ENCODE data around the gene WWC1.

The WWC1 gene

DNA sequence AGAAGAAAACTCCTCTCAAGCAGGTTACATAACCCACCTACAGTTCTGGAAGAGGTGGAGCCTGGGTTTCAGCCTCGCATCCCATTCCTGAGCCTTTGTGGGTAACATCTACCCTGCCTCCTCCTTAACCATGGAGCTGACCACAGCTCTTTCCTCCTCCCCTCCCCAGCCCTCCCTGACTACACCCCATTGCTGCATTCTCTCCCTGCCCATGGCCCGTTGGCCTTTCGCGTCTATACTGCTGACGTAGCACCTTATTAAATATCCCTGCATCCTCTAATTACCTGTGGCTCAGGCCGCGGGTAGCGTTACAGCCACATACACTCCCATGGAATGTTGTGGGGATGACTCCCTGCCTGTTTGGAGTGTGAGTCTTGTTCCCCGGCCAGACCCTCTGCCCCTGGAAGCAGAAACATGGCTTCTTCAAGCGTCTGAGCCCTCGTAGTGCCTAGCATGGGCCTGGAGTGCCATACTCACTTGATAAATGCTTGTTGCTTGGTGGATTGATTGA lies 72.8 kb downstream of the WWC1 start:
- no peak for DNase-seq (ENCODE audit: low read depth)

DNA sequence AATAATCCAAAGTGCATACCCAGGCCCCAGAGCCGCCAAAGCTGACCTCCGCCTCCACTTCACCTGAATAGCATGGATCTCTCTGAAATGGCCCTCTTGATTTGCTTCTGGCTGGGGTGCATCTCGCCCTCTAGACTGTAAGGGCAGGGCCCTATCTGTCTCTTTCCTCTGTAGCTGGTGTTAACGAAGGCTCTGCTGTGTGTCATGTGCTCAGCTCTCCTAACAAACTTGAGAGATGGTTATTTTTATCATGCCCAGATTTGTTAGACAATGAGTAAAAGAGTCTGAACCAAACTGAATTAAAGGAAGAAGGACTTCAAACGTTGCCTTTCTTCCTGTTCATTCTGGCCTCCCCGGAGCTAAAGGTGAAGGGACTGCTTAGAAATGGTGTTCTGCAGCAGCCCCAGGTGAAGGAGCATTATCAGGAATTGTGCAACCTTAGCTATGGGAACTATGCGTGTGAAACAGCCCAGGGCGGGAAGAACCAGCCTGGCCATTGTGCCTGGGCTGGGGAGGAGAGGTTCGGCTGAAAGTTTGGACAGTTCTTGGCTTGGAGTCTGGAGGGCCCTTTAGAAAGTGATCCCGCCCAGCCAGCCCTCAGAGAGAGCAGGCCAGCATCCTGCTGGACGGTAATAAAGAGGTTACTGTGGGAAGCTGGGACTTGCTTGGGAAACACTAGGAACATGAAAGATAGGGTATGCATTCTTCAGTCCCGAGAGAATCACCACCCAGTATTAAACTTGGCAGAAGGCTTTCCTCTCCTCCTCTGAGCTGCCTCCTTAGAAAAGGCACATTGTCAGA lies 73.5 kb downstream of the WWC1 start:
- no peak for DNase-seq (ENCODE audit: low read depth)

DNA sequence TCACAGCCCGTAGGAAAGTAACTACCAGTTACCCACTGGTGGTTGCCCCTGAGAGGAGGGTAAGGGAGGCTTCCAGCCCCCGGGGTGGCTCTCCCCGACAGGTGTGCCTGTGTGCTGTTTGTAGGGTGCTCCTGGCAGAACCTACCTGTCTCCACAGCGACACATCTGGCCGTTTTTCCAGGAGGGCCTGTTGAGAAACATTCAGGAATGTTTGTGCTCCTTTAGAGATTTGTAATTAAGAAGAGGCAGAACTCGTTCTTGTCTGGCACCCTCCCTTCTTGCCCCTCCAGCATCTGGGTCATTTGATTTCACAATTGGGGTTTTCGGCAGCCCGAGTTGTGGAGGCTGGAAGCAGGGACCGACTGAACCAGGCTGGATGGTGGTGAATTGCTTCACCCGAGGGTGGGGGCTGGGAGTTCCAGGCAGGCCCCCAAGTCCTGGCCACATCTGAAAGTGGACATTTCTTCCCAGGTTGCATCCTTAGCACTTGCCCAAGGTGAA lies 74.2 kb downstream of the WWC1 start:
- peak; percentile 38 for DNase-seq (ENCODE audit: low read depth)

DNA sequence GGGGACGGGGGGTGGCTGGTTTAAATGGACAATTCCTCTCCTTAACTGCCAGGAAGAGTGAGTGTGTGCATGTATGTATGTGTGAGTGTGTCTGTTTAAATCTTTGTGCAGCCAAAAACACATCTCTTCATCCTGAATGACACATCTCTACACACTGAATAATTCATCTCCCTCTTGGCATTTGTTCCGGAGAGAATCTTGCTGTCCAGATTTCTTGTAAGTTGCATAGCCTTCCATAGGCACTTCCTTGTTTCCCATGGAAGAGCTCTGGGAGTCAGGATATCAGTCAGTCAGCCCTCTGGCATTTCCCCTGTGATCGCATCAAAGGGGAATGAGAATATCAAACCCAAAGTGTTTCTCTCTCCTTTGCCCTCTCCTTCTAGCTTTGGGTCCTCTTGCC lies 74.7 kb downstream of the WWC1 start:
- DNase-seq (ENCODE audit: low read depth), result peak; percentile 47

DNA sequence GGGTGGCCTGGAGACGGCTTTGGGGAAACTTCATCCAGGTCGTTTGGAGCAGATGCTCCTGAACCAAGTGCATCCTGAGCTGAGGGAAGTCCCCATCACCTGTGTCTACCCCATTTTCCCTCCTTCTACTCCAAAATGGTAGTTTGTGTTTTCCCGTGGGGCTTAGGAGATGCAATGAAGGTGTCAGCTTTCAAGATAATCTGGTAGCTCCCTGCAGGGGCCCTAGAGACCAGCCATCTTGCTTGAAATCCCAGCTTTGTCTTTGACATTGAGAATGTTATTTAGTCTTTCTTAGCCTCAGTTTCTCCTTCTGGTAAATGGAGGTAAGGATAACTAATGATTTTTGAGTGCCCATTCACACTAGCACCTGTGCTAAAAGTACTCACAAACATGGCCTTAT lies 77.4 kb downstream of the WWC1 start:
- no peak for DNase-seq (ENCODE audit: low read depth)

DNA sequence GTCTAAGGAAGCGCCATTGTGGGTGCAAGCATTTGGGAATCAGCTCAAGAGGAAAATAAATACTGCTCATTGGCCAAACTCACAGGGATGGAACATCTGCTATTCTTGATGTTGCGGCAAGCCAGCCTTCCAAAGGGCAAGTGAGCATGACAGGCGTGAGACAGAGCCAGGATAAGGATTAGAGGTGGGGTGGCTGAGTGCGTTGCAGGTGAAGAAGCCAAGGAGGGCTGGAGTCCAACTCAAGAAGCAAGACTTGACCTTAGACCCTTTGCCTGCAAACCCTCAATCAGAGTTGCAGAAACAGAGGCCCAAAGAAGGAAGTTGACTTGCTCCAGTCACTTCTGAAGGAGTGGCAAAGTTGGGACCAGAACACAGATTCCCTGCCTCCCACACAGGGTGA lies 79.4 kb downstream of the WWC1 start:
- DNase-seq (ENCODE audit: low read depth), result no peak

GRCh38 chr5:168372356-168372946 lies 81.0 kb downstream of the WWC1 start:
- DNase-seq (ENCODE audit: low read depth), result no peak

- no peak for DNase-seq (ENCODE audit: low read depth)
These were observed 83.1 kb downstream of the WWC1 start for GRCh38 chr5:168374532-168374931.

DNA sequence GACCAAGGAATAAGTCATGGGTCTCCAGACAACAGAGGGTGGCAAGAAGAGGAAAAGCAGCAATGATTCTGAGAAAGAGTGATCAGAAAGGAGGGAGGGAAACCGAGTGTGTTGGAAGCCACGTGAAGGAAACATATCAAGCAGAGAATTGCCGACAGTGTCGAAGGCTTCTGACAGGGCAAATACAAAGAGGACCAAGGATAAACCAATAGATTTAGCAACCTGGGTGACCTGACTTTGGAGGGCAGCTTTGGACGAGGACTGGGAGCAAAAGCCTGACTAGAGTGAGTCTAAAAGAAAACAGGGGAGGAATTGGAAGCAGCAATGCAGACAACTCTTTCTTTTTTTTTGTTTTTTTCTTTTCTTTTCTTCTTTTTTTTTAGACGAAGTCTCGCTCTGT lies 83.8 kb downstream of the WWC1 start:
- no peak for DNase-seq (ENCODE audit: low read depth)

DNA sequence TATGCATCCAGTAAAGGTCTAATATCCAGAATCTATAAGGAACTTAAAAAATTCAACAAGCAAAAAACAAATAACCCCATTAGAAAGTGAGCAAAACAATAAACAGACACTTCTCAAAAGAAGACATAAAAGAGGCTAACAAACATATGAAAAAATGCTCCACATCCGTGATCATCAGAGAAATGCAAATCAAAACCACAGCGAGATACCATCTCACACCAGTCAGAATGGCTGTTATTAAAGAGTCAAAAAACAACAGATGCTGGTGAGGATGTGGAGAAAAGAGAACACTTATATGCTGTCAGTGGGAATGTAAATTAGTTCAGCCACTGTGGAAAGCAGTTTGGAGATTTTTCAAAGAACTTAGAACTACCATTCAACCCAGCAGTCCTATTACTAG lies 86.1 kb downstream of the WWC1 start:
- no peak for DNase-seq (ENCODE audit: low read depth)

- no peak for DNase-seq (ENCODE audit: low read depth)
These were observed 87.3 kb downstream of the WWC1 start for GRCh38 chr5:168378741-168379140.

- no peak for DNase-seq (ENCODE audit: low read depth)
These were observed 91.0 kb downstream of the WWC1 start for GRCh38 chr5:168382421-168382820.

- no peak for DNase-seq (ENCODE audit: low read depth)
These were observed 99.0 kb downstream of the WWC1 start for GRCh38 chr5:168390491-168390890.

GRCh38 chr5:168393773-168394172 lies 102.3 kb downstream of the WWC1 start:
- no peak for DNase-seq (ENCODE audit: low read depth)

- DNase-seq (ENCODE audit: low read depth), result no peak
These were observed 109.2 kb downstream of the WWC1 start for GRCh38 chr5:168400429-168401220.

DNA sequence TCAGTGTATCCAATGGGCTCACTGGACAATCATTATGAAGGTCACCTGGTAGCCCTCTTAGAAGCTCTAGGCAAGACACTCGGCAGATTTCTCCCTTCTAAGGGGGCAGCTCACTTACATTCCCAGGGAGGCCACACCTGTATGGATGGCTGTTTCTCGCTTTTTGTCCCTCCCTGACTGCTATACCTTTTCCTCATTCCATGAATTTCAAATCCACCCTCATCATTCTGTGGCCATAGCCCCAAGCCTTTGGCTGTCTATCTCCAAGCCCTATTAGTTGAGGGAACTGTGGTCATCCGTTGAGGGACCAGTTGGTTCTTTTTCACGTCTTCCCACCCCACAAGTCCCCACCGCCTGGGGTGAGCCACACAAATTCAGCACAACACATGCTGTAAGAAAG lies 109.8 kb downstream of the WWC1 start:
- no peak for DNase-seq (ENCODE audit: low read depth)

- DNase-seq (ENCODE audit: low read depth), result no peak
These were observed 110.4 kb downstream of the WWC1 start for GRCh38 chr5:168401880-168402279.

DNA sequence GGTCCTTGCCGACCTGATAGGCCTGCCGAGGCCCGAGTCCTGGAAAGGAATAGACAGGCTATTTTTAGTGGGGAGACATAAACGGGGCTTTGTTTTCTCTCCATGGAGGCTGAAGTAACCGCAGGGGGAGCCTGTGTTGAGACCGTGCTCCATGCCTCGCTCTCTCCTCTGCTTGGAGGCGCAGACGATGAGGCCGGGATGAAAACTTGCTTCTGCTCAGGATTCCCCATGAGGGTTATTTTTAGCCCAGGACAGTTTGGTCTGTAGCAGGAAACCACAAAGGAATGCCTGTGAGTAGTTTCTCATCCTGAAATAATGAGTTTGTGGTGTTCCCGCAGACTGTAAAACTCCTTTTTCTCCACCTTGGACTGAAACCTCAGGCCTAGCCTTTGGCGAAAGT lies 112.9 kb downstream of the WWC1 start:
- peak; percentile 23 for DNase-seq (ENCODE audit: low read depth)

- DNase-seq (ENCODE audit: low read depth), result no peak
These were observed 115.8 kb downstream of the WWC1 start for GRCh38 chr5:168407211-168407610.

DNA sequence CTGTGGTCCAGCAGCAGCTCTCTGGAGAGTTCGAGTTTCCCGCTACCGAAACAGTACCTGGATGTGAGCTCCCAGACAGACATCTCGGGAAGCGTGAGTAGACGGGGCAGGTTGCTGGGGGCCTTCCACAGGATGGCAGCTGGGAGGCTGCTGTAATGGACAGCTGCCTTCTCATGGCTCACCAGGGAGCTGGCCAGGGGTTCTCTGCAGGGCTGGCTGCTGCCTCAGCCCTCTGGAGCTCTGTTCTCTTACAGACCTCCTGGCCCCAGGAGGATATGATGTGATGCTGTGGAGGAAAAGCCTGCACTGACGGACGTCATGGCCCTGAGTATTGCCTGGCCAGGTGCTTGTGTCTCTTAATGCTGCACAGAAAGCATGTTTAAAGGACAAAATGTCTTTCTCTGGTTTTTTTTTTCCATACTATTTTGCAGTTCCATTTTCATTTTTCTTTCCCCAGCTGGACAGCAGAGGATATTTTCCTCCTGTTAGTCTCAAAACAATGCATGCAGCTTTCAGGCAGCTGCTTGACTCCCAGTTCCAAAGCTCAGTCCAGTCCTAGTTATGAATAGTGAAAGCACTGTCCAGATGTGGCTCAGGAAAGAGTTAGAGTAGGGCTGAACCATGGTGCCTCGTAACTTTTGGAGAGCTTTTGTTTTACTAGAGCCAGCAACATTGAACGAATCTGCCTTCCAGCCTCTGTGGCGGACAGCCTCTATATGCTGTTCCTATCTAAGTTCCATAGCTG lies 117.3 kb downstream of the WWC1 start:
- DNase-seq (ENCODE audit: low read depth), result no peak

- no peak for DNase-seq (ENCODE audit: low read depth)
These were observed 118.4 kb downstream of the WWC1 start for GRCh38 chr5:168409591-168410458.
